Endodermal cell (in vitro differentiated cells): ENCODE measurements around the gene OR6S1. TPM values are rescaled to one million over a fixed set of nuclear protein-coding genes. Genes with fewer than 3 reads are reported as not detected.
A peak's percentile ranks its signal among the peaks of the same experiment; 100 is the strongest.
"Not testable (repeated sequence)": the region's sequence is repeated elsewhere in the genome, so short reads cannot be mapped to it uniquely, and the experiment has no call there.

ENCODE experiments used
- DNase-seq: peaks from one replicate; pipeline ENCODE4 v3.0.0-alpha.2; 2017
- H3K27ac ChIP-seq: 2 replicates; pipeline ENCODE4 v1.5.1; 2013; ENCODE audit warnings: mild to moderate bottlenecking, low read depth, low read length, moderate library complexity
- H3K27me3 ChIP-seq: 2 replicates; pipeline ENCODE4 v1.6.1; 2013; ENCODE audit warnings: mild to moderate bottlenecking, low read length, moderate library complexity; ENCODE audit not compliant: insufficient read depth, control insufficient read depth, poor library complexity, severe bottlenecking
- H3K36me3 ChIP-seq: 2 replicates; pipeline ENCODE4 v1.7.0; 2013; ENCODE audit warnings: mild to moderate bottlenecking, low read length, moderate library complexity; ENCODE audit not compliant: control insufficient read depth, insufficient read depth
- H3K4me1 ChIP-seq: one replicate; pipeline ENCODE4 v1.7.0; 2013; ENCODE audit warnings: low read length; ENCODE audit not compliant: control insufficient read depth, insufficient read depth
- H3K4me3 ChIP-seq: 2 replicates; pipeline ENCODE4 v1.5.1; 2013; ENCODE audit warnings: mild to moderate bottlenecking, low read length, moderate library complexity
- H3K9ac ChIP-seq: 2 replicates; pipeline ENCODE4 v1.6.1; 2013; ENCODE audit warnings: mild to moderate bottlenecking, low read length, moderate library complexity; ENCODE audit not compliant: poor library complexity, severe bottlenecking; ENCODE audit errors: extremely low read depth
- H3K9me3 ChIP-seq: 2 replicates; pipeline ENCODE4 v1.6.1; 2013; ENCODE audit warnings: mild to moderate bottlenecking, low read length, moderate library complexity; ENCODE audit not compliant: control insufficient read depth
- H3K27ac Mint-ChIP-seq: 2 replicates; pipeline ENCODE4 v1.8.0; 2020; ENCODE audit warnings: mixed read lengths
- H3K27me3 Mint-ChIP-seq: 2 replicates; pipeline ENCODE4 v1.8.0; 2021; ENCODE audit warnings: mild to moderate bottlenecking, mixed read lengths; ENCODE audit not compliant: insufficient read depth
- H3K36me3 Mint-ChIP-seq: 2 replicates; pipeline ENCODE4 v1.8.0; 2020; ENCODE audit warnings: low read depth, mixed read lengths
- H3K4me1 Mint-ChIP-seq: 2 replicates; pipeline ENCODE4 v1.8.0; 2020; ENCODE audit warnings: mixed read lengths
- H3K4me3 Mint-ChIP-seq: 2 replicates; pipeline ENCODE4 v1.8.0; 2020; ENCODE audit warnings: mild to moderate bottlenecking, moderate library complexity, mixed read lengths
- H3K9me3 Mint-ChIP-seq: 2 replicates; pipeline ENCODE4 v1.8.0; 2020; ENCODE audit warnings: mild to moderate bottlenecking, mixed read lengths
- CTCF ChIP-seq: fragments of 200-600 bp; sonication (generic); conservative IDR thresholded peaks from 2 replicates; pipeline ENCODE4 v1.5.0; 2021; ENCODE audit warnings: antibody characterized with exemption, mild to moderate bottlenecking
- WGBS, 2 experiments: methylation state at CpG; one replicate each; pipeline versions ENCODE4 v1.1.5 to v1.1.7; 2013; ENCODE audit warnings: missing lambda C conversion rate in 2 of 2, mixed read lengths in 1 of 2; ENCODE audit not compliant: insufficient coverage in 1 of 2, insufficient read length in 1 of 2; 5-methylcytosine and 5-hydroxymethylcytosine counted together
- total RNA-seq, 2 donors: library from RNA; stranded (reverse); fragmentation: NEBNext Ultra II Directional in 1 of 2; extraction: Animal tissue kit (Norgen Biotek cat#: 25700) in 1 of 2; gene quantifications; 2 replicates in 1 of 2; 3 replicates in 1 of 2; pipeline ENCODE4 v1.2.1, GENCODE V29; 2021

OR6S1 gene
- total RNA-seq, 2 donors from 2014 or later, result not detected

- peak overlapping the region; percentile 44 for H3K27ac Mint-ChIP-seq
- no peak for TF ChIP-seq CTCF
- no peaks in the 10 kb centered on the region for H3K36me3 Mint-ChIP-seq
- peak; percentile 45 for DNase-seq
- H3K4me3 Mint-ChIP-seq, result no peak overlapping the region
- Histone ChIP-seq H3K36me3 (no peaks in the 10 kb centered on the region), H3K27me3 (no peaks in the 10 kb centered on the region), H3K9me3 (no peaks in the 10 kb centered on the region), H3K9ac (no peak overlapping the region), H3K4me1 (peaks cover 18% of the 10 kb centered on the region), H3K4me3 (peak overlapping the region; percentile 75), H3K27ac (no peak overlapping the region)
- WGBS, 2 experiments, result 58% methylated on average over 2 of the region's 2 CpGs; no CpG with 5 or more reads in 1 of the 2 experiments
- peaks cover 43% of the 10 kb centered on the region for H3K4me1 Mint-ChIP-seq
- no peaks in the 10 kb centered on the region for H3K9me3 Mint-ChIP-seq
- H3K27me3 Mint-ChIP-seq, result no peaks in the 10 kb centered on the region
These were observed 3.0 kb upstream of the OR6S1 start for GRCh38 chr14:20644520-20644919.

- not testable (repeated sequence) for H3K27me3 Mint-ChIP-seq, H3K9me3 ChIP-seq, H3K36me3 ChIP-seq, H3K9me3 Mint-ChIP-seq, H3K27ac ChIP-seq, H3K36me3 Mint-ChIP-seq, DNase-seq, H3K9ac ChIP-seq, H3K27me3 ChIP-seq
- peaks cover 18% of the 10 kb centered on the region for H3K4me1 ChIP-seq
- peak overlapping the region; percentile 75 for H3K4me3 ChIP-seq
- Mint-ChIP-seq H3K4me3 (peak overlapping the region; percentile 3), H3K4me1 (peaks cover 43% of the 10 kb centered on the region), H3K27ac (peak overlapping the region; percentile 82)
- WGBS, 2 experiments, result 38% methylated on average over 3 of the region's 3 CpGs; no CpG with 5 or more reads in 1 of the 2 experiments
These were observed 1.3 kb upstream of the OR6S1 start for GRCh38 chr14:20642755-20643154.

GRCh38 chr14:20642182-20642581 is 691 bp upstream of the OR6S1 start:
- Histone ChIP-seq H3K9me3 (no peaks in the 10 kb centered on the region), H3K9ac (no peak overlapping the region), H3K4me3 (peak overlapping the region; percentile 75), H3K27ac (no peak overlapping the region), H3K27me3 (no peaks in the 10 kb centered on the region), H3K4me1 (peaks cover 18% of the 10 kb centered on the region), H3K36me3 (no peaks in the 10 kb centered on the region)
- TF ChIP-seq CTCF, result no peak
- Mint-ChIP-seq H3K9me3 (no peaks in the 10 kb centered on the region), H3K4me3 (peak overlapping the region; percentile 3), H3K27ac (no peak overlapping the region), H3K27me3 (no peaks in the 10 kb centered on the region), H3K4me1 (peaks cover 43% of the 10 kb centered on the region), H3K36me3 (no peaks in the 10 kb centered on the region)
- no peak for DNase-seq
- 86 to 96% methylated on average over 5 to 7 of the region's 7 CpGs for WGBS, 2 experiments
